ENCODE results near the gene ERC2.

The ERC2 gene

DNA sequence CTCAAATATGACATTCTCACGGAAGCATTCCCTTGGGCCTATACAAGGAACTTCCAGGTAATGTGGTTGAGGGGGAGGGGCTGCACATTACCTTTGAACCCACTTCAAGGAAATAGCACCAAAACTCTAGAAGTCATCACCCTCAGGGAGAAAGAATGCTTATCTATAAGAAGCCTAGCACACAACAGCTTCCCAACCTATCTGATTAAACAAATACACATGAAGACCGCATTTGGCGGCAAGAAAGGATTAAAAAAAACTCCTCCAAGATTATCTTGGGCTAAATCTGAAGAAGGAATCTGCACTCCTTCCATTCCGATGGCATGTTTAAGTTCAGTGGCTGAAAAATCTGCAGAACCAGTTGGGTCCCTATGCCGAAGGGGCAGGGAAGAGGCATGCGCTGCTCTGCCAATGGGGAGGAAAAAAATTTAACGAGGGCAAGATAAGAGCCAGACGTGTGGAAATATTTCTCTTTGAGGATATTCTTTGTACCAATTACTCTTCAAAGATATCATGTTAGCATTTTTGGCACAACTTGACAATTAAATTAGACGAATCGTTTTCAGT lies 899.2 kb downstream of the ERC2 start:
- H3K36me3 ChIP-seq (ENCODE audit: insufficient read depth, low read length): no peaks in the 10 kb centered on the region
- no peaks in the 10 kb centered on the region for H4K20me1 ChIP-seq (ENCODE audit: insufficient read depth, low read length, poor library complexity, severe bottlenecking)
- no peaks in the 10 kb centered on the region for H3F3A ChIP-seq (ENCODE audit: low read depth)
- H3K9me2 ChIP-seq (replicated peaks; ENCODE audit: low read depth, low read length): no peaks in the 10 kb centered on the region
- TF ChIP-seq EZH2phosphoT487 (IDR thresholded peaks at IDR 0.05; ENCODE audit: borderline replicate concordance): no peak
- TF ChIP-seq, protein P1, sequence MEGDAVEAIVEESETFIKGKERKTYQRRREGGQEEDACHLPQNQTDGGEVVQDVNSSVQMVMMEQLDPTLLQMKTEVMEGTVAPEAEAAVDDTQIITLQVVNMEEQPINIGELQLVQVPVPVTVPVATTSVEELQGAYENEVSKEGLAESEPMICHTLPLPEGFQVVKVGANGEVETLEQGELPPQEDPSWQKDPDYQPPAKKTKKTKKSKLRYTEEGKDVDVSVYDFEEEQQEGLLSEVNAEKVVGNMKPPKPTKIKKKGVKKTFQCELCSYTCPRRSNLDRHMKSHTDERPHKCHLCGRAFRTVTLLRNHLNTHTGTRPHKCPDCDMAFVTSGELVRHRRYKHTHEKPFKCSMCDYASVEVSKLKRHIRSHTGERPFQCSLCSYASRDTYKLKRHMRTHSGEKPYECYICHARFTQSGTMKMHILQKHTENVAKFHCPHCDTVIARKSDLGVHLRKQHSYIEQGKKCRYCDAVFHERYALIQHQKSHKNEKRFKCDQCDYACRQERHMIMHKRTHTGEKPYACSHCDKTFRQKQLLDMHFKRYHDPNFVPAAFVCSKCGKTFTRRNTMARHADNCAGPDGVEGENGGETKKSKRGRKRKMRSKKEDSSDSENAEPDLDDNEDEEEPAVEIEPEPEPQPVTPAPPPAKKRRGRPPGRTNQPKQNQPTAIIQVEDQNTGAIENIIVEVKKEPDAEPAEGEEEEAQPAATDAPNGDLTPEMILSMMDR (conservative IDR thresholded peaks at IDR 0.05; ENCODE audit: low read length): no peak
- peaks cover 14% of the 10 kb centered on the region for H3K4me1 ChIP-seq (ENCODE audit: insufficient read depth, low read length, poor library complexity, severe bottlenecking)
- no peak overlapping the region for H2AFZ ChIP-seq (ENCODE audit: low read length)
- no peaks in the 10 kb centered on the region for H3K9me3 ChIP-seq (ENCODE audit: insufficient read depth, low read depth, low read length)
- H3K79me2 ChIP-seq (ENCODE audit: insufficient read depth, low read length): no peaks in the 10 kb centered on the region
- H3K4me3 ChIP-seq (ENCODE audit: low read length, poor library complexity, severe bottlenecking): no peak overlapping the region
- no peak overlapping the region for H3K9ac ChIP-seq (ENCODE audit: low read depth, low read length, poor library complexity, severe bottlenecking)
- no peaks in the 10 kb centered on the region for H3K27me3 ChIP-seq (ENCODE audit: insufficient read depth, low read length, poor library complexity, severe bottlenecking)
- H3K4me2 ChIP-seq (ENCODE audit: low read depth, low read length, poor library complexity, severe bottlenecking): no peak overlapping the region

GRCh38 chr3:55567615-55568014 lies 900.7 kb downstream of the ERC2 start:
- no peak overlapping the region for H3K4me2 ChIP-seq (ENCODE audit: low read depth, low read length, poor library complexity, severe bottlenecking)
- H3K27me3 ChIP-seq (ENCODE audit: insufficient read depth, low read length, poor library complexity, severe bottlenecking): no peaks in the 10 kb centered on the region
- H3K9me2 ChIP-seq (replicated peaks; ENCODE audit: low read depth, low read length): no peaks in the 10 kb centered on the region
- H2AFZ ChIP-seq (ENCODE audit: low read length): no peak overlapping the region
- no peaks in the 10 kb centered on the region for H3K36me3 ChIP-seq (ENCODE audit: insufficient read depth, low read length)
- no peaks in the 10 kb centered on the region for H3F3A ChIP-seq (ENCODE audit: low read depth)
- no peaks in the 10 kb centered on the region for H3K9me3 ChIP-seq (ENCODE audit: insufficient read depth, low read depth, low read length)
- no peak for TF ChIP-seq EZH2phosphoT487 (IDR thresholded peaks at IDR 0.05; ENCODE audit: borderline replicate concordance)
- TF ChIP-seq, protein P1 (conservative IDR thresholded peaks at IDR 0.05; ENCODE audit: low read length): no peak
- H3K79me2 ChIP-seq (ENCODE audit: insufficient read depth, low read length): no peaks in the 10 kb centered on the region
- no peaks in the 10 kb centered on the region for H4K20me1 ChIP-seq (ENCODE audit: insufficient read depth, low read length, poor library complexity, severe bottlenecking)
- H3K4me3 ChIP-seq (ENCODE audit: low read length, poor library complexity, severe bottlenecking): no peak overlapping the region
- H3K4me1 ChIP-seq (ENCODE audit: insufficient read depth, low read length, poor library complexity, severe bottlenecking): peaks cover 14% of the 10 kb centered on the region
- no peak overlapping the region for H3K9ac ChIP-seq (ENCODE audit: low read depth, low read length, poor library complexity, severe bottlenecking)

GRCh38 chr3:55567121-55567520 lies 901.1 kb downstream of the ERC2 start:
- Histone ChIP-seq H3K9me2 (replicated peaks; ENCODE audit: low read depth, low read length) (no peaks in the 10 kb centered on the region), H3K4me1 (ENCODE audit: insufficient read depth, low read length, poor library complexity, severe bottlenecking) (peaks cover 14% of the 10 kb centered on the region), H4K20me1 (ENCODE audit: insufficient read depth, low read length, poor library complexity, severe bottlenecking) (no peaks in the 10 kb centered on the region), H3K9ac (ENCODE audit: low read depth, low read length, poor library complexity, severe bottlenecking) (no peak overlapping the region), H3K27me3 (ENCODE audit: insufficient read depth, low read length, poor library complexity, severe bottlenecking) (no peaks in the 10 kb centered on the region), H3K36me3 (ENCODE audit: insufficient read depth, low read length) (no peaks in the 10 kb centered on the region), H3K79me2 (ENCODE audit: insufficient read depth, low read length) (no peaks in the 10 kb centered on the region), H3K9me3 (ENCODE audit: insufficient read depth, low read depth, low read length) (no peaks in the 10 kb centered on the region), H3F3A (ENCODE audit: low read depth) (no peaks in the 10 kb centered on the region), H3K4me3 (ENCODE audit: low read length, poor library complexity, severe bottlenecking) (no peak overlapping the region), H3K4me2 (ENCODE audit: low read depth, low read length, poor library complexity, severe bottlenecking) (no peak overlapping the region), H2AFZ (ENCODE audit: low read length) (no peak overlapping the region)
- TF ChIP-seq, protein P1 (conservative IDR thresholded peaks at IDR 0.05; ENCODE audit: low read length): no peak
